Neural cell (in vitro differentiated cells): Measurements from ENCODE around the gene MRPL9. TPM values are rescaled to one million over a fixed set of nuclear protein-coding genes. Genes with fewer than 3 reads are reported as not detected.

Source experiments
- H2AFZ ChIP-seq: fragments of 200-600, 300-800 bp; sonication (generic), shearing (Covaris generic); 2 replicates; pipeline ENCODE4 v1.6.0; 2014; ENCODE audit warnings: low read depth, mild to moderate bottlenecking, antibody characterized with exemption, low read length, moderate library complexity
- H3F3A ChIP-seq: fragments of 200-600 bp; shearing (Covaris generic); 2 replicates; pipeline ENCODE4 v1.6.1; 2016; ENCODE audit warnings: mild to moderate bottlenecking, moderate library complexity, mixed read lengths, antibody characterized with exemption, low read length; ENCODE audit not compliant: insufficient read depth, poor library complexity, severe bottlenecking
- H3K27ac ChIP-seq: fragments of 200-600, 300-800 bp; sonication (generic), shearing (Covaris generic); 2 replicates; pipeline ENCODE4 v1.5.1; 2014; ENCODE audit warnings: mild to moderate bottlenecking, low read length, moderate library complexity
- H3K27me3 ChIP-seq: fragments of 300-800, 200-600 bp; sonication (generic), shearing (Covaris generic); 2 replicates; pipeline ENCODE4 v1.6.0; 2014; ENCODE audit warnings: mild to moderate bottlenecking, low read depth, low read length, moderate library complexity; ENCODE audit not compliant: insufficient read depth
- H3K36me3 ChIP-seq: fragments of 300-800, 200-600 bp; sonication (generic), shearing (Covaris generic); 2 replicates; pipeline ENCODE4 v1.5.1; 2014; ENCODE audit warnings: mild to moderate bottlenecking, antibody characterized with exemption, low read length, moderate library complexity; ENCODE audit not compliant: insufficient read depth
- H3K4me2 ChIP-seq: fragments of 300-800, 200-600 bp; sonication (generic), shearing (Covaris generic); 2 replicates; pipeline ENCODE4 v1.6.0; 2014; ENCODE audit warnings: mild to moderate bottlenecking, low read length
- H3K4me3 ChIP-seq: fragments of 300-800, 200-600 bp; sonication (generic), shearing (Covaris generic); 2 replicates; pipeline ENCODE4 v1.5.1; 2014; ENCODE audit warnings: mild to moderate bottlenecking, low read length, moderate library complexity
- H3K79me2 ChIP-seq: fragments of 200-600 bp; shearing (Covaris generic); replicated peaks from 2 replicates; pipeline ENCODE4 v1.6.0; 2014; ENCODE audit warnings: mild to moderate bottlenecking, low read length, moderate library complexity; ENCODE audit not compliant: insufficient read depth
- H3K9ac ChIP-seq: fragments of 300-800, 200-600 bp; sonication (generic), shearing (Covaris generic); 2 replicates; pipeline ENCODE4 v1.6.1; 2016; ENCODE audit warnings: mild to moderate bottlenecking, low read length, mixed read lengths
- H3K9me2 ChIP-seq: fragments of 200-600 bp; shearing (Covaris generic); 2 replicates; pipeline ENCODE4 v1.6.1; 2016; ENCODE audit warnings: mild to moderate bottlenecking, low read length, mixed read lengths; ENCODE audit not compliant: insufficient read depth
- H3K9me3 ChIP-seq: fragments of 200-600, 300-800 bp; sonication (generic), shearing (Covaris generic); 2 replicates; pipeline ENCODE4 v1.6.1; 2016; ENCODE audit warnings: mild to moderate bottlenecking, mixed run types, low read length, moderate library complexity, mixed read lengths
- H4K20me1 ChIP-seq: fragments of 200-600 bp; shearing (Covaris generic); 2 replicates; pipeline ENCODE4 v1.6.1; 2016; ENCODE audit warnings: mild to moderate bottlenecking, mixed run types; ENCODE audit not compliant: insufficient read depth
- EP300 ChIP-seq: fragments of 450-650 bp; conservative IDR thresholded peaks from 2 replicates; pipeline ENCODE4 v1.6.1; 2014; ENCODE audit warnings: antibody characterized with exemption, mild to moderate bottlenecking, moderate library complexity; ENCODE audit not compliant: poor library complexity, severe bottlenecking
- EZH2 ChIP-seq: fragments of 200-600, 300-800 bp; shearing (Covaris generic), sonication (generic); IDR thresholded peaks from 2 replicates; pipeline ENCODE4 v1.6.1; 2014; ENCODE audit warnings: antibody characterized with exemption, low read length, borderline replicate concordance, mild to moderate bottlenecking; ENCODE audit not compliant: insufficient read depth, poor library complexity, severe bottlenecking
- MXI1 ChIP-seq: fragments of 450-650 bp; conservative IDR thresholded peaks from 2 replicates; pipeline ENCODE4 v1.6.1; 2014; ENCODE audit warnings: antibody characterized with exemption, mild to moderate bottlenecking; ENCODE audit not compliant: poor library complexity, severe bottlenecking
- POLR2AphosphoS5 ChIP-seq: IDR thresholded peaks from 2 replicates; pipeline ENCODE4 v1.6.1; 2012
- RAD21 ChIP-seq: fragments of 450-650 bp; conservative IDR thresholded peaks from 2 replicates; pipeline ENCODE4 v1.6.1; 2014; ENCODE audit warnings: antibody characterized with exemption, mild to moderate bottlenecking, moderate library complexity
- REST ChIP-seq: IDR thresholded peaks from 2 replicates; pipeline ENCODE4 v1.6.1; 2012; ENCODE audit warnings: borderline replicate concordance
- SMC3 ChIP-seq: fragments of 450-650 bp; conservative IDR thresholded peaks from 2 replicates; pipeline ENCODE4 v1.6.1; 2014; ENCODE audit warnings: antibody characterized with exemption, mild to moderate bottlenecking, moderate library complexity; ENCODE audit not compliant: poor library complexity
- TAF1 ChIP-seq: IDR thresholded peaks from 2 replicates; pipeline ENCODE4 v1.6.1; 2012; ENCODE audit warnings: low read depth
- polyA plus RNA-seq: library from polyadenylated mRNA; depleted of rRNA; stranded (reverse); fragments of >200 nt; gene quantifications from 2 replicates; pipeline ENCODE4 v1.2.3, GENCODE V29; 2014
- TF ChIP-seq, protein P1 (sequence below): fragments of 450-650 bp; IDR thresholded peaks from 2 replicates; pipeline ENCODE4 v1.5.1; 2014; ENCODE audit warnings: antibody characterized with exemption, mild to moderate bottlenecking, moderate library complexity; ENCODE audit not compliant: poor library complexity, severe bottlenecking

Gene MRPL9
- polyA plus RNA-seq, 1 donor from 2014 or later, result 134 TPM

GRCh38 chr1:151759241-151759640 is 4.1 kb downstream of the MRPL9 start:
- no peaks in the 10 kb centered on the region for H4K20me1 ChIP-seq
- H3K27me3 ChIP-seq, result no peaks in the 10 kb centered on the region
- no peaks in the 10 kb centered on the region for H3K9me3 ChIP-seq
- no peak overlapping the region for H3K4me3 ChIP-seq
- H3K27ac ChIP-seq, result no peak overlapping the region
- H3K36me3 ChIP-seq, result peaks cover 11% of the 10 kb centered on the region
- no peaks in the 10 kb centered on the region for H3K9me2 ChIP-seq
- TF ChIP-seq REST (no peak), SMC3 (no peak), RAD21 (no peak), POLR2AphosphoS5 (no peak), EZH2 (no peak), TAF1 (no peak), MXI1 (no peak), EP300 (no peak)
- TF ChIP-seq, protein P1, sequence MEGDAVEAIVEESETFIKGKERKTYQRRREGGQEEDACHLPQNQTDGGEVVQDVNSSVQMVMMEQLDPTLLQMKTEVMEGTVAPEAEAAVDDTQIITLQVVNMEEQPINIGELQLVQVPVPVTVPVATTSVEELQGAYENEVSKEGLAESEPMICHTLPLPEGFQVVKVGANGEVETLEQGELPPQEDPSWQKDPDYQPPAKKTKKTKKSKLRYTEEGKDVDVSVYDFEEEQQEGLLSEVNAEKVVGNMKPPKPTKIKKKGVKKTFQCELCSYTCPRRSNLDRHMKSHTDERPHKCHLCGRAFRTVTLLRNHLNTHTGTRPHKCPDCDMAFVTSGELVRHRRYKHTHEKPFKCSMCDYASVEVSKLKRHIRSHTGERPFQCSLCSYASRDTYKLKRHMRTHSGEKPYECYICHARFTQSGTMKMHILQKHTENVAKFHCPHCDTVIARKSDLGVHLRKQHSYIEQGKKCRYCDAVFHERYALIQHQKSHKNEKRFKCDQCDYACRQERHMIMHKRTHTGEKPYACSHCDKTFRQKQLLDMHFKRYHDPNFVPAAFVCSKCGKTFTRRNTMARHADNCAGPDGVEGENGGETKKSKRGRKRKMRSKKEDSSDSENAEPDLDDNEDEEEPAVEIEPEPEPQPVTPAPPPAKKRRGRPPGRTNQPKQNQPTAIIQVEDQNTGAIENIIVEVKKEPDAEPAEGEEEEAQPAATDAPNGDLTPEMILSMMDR, result no peak
- H3K4me2 ChIP-seq, result no peak overlapping the region
- H3F3A ChIP-seq, result no peaks in the 10 kb centered on the region
- no peak overlapping the region for H2AFZ ChIP-seq
- no peaks in the 10 kb centered on the region for H3K79me2 ChIP-seq
- H3K9ac ChIP-seq, result no peak overlapping the region

GRCh38 chr1:151756291-151756690 is 7.0 kb downstream of the MRPL9 start:
- Histone ChIP-seq H3K36me3 (peaks cover 2% of the 10 kb centered on the region), H3K4me3 (no peak overlapping the region), H3F3A (no peaks in the 10 kb centered on the region), H2AFZ (no peak overlapping the region), H3K27me3 (no peaks in the 10 kb centered on the region), H3K4me2 (no peak overlapping the region), H3K9ac (no peak overlapping the region), H3K9me3 (no peaks in the 10 kb centered on the region), H3K79me2 (no peaks in the 10 kb centered on the region), H3K9me2 (no peaks in the 10 kb centered on the region), H3K27ac (no peak overlapping the region), H4K20me1 (no peaks in the 10 kb centered on the region)
- TF ChIP-seq EZH2 (no peak), REST (no peak), POLR2AphosphoS5 (no peak), EP300 (no peak), SMC3 (no peak), TAF1 (no peak), RAD21 (no peak), MXI1 (no peak)
- TF ChIP-seq, protein P1, result no peak
